H1 (cell line): ENCODE measurements around the gene OR10G3. TPM values are rescaled to one million over a fixed set of nuclear protein-coding genes. Genes with fewer than 3 reads are reported as not detected.

Source experiments
- CTCF ChIA-PET: fragments of 300-600 bp; sonication (Branson Sonifier 250); formaldehyde crosslinking; loops from one replicate; lab custom pipeline; 2021; ENCODE audit not compliant: partially characterized antibody; lab: Charles Lee
- POLR2A ChIA-PET: fragments of 300-600 bp; sonication (Branson Sonifier 250); formaldehyde crosslinking; loops from one replicate; lab custom pipeline; 2021; ENCODE audit warnings: inconsistent platforms; ENCODE audit not compliant: partially characterized antibody; lab: Charles Lee
- DNase-seq, 2 experiments: peaks; one replicate each; pipeline versions ENCODE4 v3.0.0 to v3.0.0-alpha.2; 2010 to 2022; ENCODE audit warnings: low spot score in 2 of 2, low read depth in 1 of 2, mixed read lengths in 1 of 2
- FAIRE-seq: peaks from 2 replicates; lab custom pipeline; 2011; peaks lifted over from hg19 to GRCh38; lab: Jason Lieb, UNC
- H2AFZ ChIP-seq: 2 replicates; pipeline ENCODE4 v1.8.1; 2012; ENCODE audit warnings: low read length, inconsistent platforms
- H2AK5ac ChIP-seq: 2 replicates; pipeline ENCODE4 v1.6.1; 2013; ENCODE audit warnings: low read depth, low read length
- H2BK120ac ChIP-seq: replicated peaks from 2 replicates; pipeline ENCODE3; 2013; ENCODE audit warnings: low read depth, low read length, inconsistent platforms
- H2BK12ac ChIP-seq: 2 replicates; pipeline ENCODE4 v1.6.1; 2013; ENCODE audit warnings: low read depth, low read length
- H2BK15ac ChIP-seq: 2 replicates; pipeline ENCODE4 v1.6.1; 2013; ENCODE audit warnings: low read length
- H2BK20ac ChIP-seq: 2 replicates; pipeline ENCODE4 v1.6.1; 2013; ENCODE audit warnings: low read length
- H2BK5ac ChIP-seq: 2 replicates; pipeline ENCODE4 v1.6.1; 2013; ENCODE audit warnings: low read depth, low read length
- H3K14ac ChIP-seq: 2 replicates; pipeline ENCODE4 v1.6.1; 2013; ENCODE audit warnings: inconsistent platforms; ENCODE audit not compliant: insufficient read length
- H3K18ac ChIP-seq: 2 replicates; pipeline ENCODE4 v1.6.1; 2013; ENCODE audit warnings: low read length; ENCODE audit errors: extremely low read depth
- H3K23ac ChIP-seq: 2 replicates; pipeline ENCODE4 v1.6.1; 2013; ENCODE audit warnings: inconsistent platforms; ENCODE audit not compliant: insufficient read length
- H3K23me2 ChIP-seq: 2 replicates; pipeline ENCODE4 v1.6.1; 2013; ENCODE audit warnings: low read depth, low read length
- H3K27ac ChIP-seq: 2 replicates; pipeline ENCODE4 v1.6.1; 2011; ENCODE audit warnings: low read depth, low read length, inconsistent platforms
- H3K27me3 ChIP-seq, 4 experiments: replicated peaks in 1 of 4; 1 replicate in 1 of 4; 2 replicates in 3 of 4; pipeline versions ENCODE4 v1.6.1 to v1.8.1; 2011 to 2013; ENCODE audit warnings: low read length in 3 of 4, mild to moderate bottlenecking in 3 of 4, inconsistent platforms in 2 of 4, mixed read lengths in 2 of 4, moderate library complexity in 1 of 4; ENCODE audit not compliant: control insufficient read depth in 3 of 4, insufficient read depth in 3 of 4; ENCODE audit errors: extremely low read depth in 1 of 4
- H3K36me3 ChIP-seq, 4 experiments: 2 replicates each; pipeline versions ENCODE4 v1.6.1 to v1.8.1; 2011 to 2013; ENCODE audit warnings: mild to moderate bottlenecking in 4 of 4, low read length in 3 of 4, moderate library complexity in 2 of 4, control low read depth in 1 of 4, inconsistent platforms in 1 of 4; ENCODE audit not compliant: insufficient read depth in 4 of 4, control insufficient read depth in 2 of 4
- H3K4ac ChIP-seq: replicated peaks from 2 replicates; pipeline ENCODE3; 2013; ENCODE audit warnings: low read length, low read depth, mixed read lengths, inconsistent platforms; ENCODE audit not compliant: insufficient read length
- H3K4me1 ChIP-seq, 4 experiments: replicated peaks in 1 of 4; 1 replicate in 1 of 4; 2 replicates in 3 of 4; pipeline versions ENCODE4 v1.6.1 to v1.8.1; 2011 to 2013; ENCODE audit warnings: low read length in 3 of 4, inconsistent platforms in 2 of 4, mixed read lengths in 1 of 4; ENCODE audit not compliant: insufficient read depth in 4 of 4, control insufficient read depth in 3 of 4
- H3K4me2 ChIP-seq, 2 experiments: 2 replicates each; pipeline versions ENCODE4 v1.6.1 to v1.8.1; 2011 to 2013; ENCODE audit warnings: low read depth in 2 of 2, low read length in 2 of 2, control low read depth in 1 of 2, inconsistent platforms in 1 of 2, mild to moderate bottlenecking in 1 of 2; ENCODE audit not compliant: insufficient read depth in 1 of 2
- H3K4me3 ChIP-seq, 4 experiments: fragments of 200-600, 300-600 bp in 1 of 4; sonication (generic), shearing (Covaris generic), sonication (Bioruptor Twin) in 1 of 4; 2 replicates each; pipeline versions ENCODE4 v1.5.1 to v1.8.1; 2011 to 2016; ENCODE audit warnings: low read length in 4 of 4, low read depth in 3 of 4, control low read depth in 2 of 4, inconsistent platforms in 2 of 4, mild to moderate bottlenecking in 2 of 4, mixed read lengths in 1 of 4, moderate library complexity in 1 of 4; ENCODE audit not compliant: insufficient read depth in 2 of 4; ENCODE audit errors: extremely low read depth in 1 of 4
- H3K56ac ChIP-seq: replicated peaks from 2 replicates; pipeline ENCODE3; 2013; ENCODE audit warnings: low read depth, mild to moderate bottlenecking, mixed read lengths, low read length, inconsistent platforms; ENCODE audit not compliant: insufficient read length
- H3K79me1 ChIP-seq: 2 replicates; pipeline ENCODE4 v1.6.1; 2013; ENCODE audit warnings: low read depth, low read length, control low read depth
- H3K79me2 ChIP-seq, 2 experiments: 2 replicates each; pipeline versions ENCODE4 v1.6.1 to v1.8.1; 2012 to 2013; ENCODE audit warnings: low read length in 2 of 2, mild to moderate bottlenecking in 2 of 2, inconsistent platforms in 1 of 2; ENCODE audit not compliant: insufficient read depth in 2 of 2, control insufficient read depth in 1 of 2
- H3K9ac ChIP-seq, 4 experiments: replicated peaks in 1 of 4; 1 replicate in 1 of 4; 2 replicates in 3 of 4; pipeline versions ENCODE4 v1.6.1 to v1.8.1; 2011 to 2013; ENCODE audit warnings: low read depth in 3 of 4, low read length in 3 of 4, control low read depth in 2 of 4, mild to moderate bottlenecking in 2 of 4, moderate library complexity in 2 of 4, inconsistent platforms in 1 of 4; ENCODE audit errors: extremely low read depth in 1 of 4
- H3K9me3 ChIP-seq, 2 experiments: 2 replicates each; pipeline versions ENCODE4 v1.6.1 to v1.8.1; 2012 to 2013; ENCODE audit warnings: mild to moderate bottlenecking in 2 of 2, moderate library complexity in 2 of 2, control low read depth in 1 of 2, inconsistent platforms in 1 of 2, low read depth in 1 of 2, low read length in 1 of 2, mixed read lengths in 1 of 2; ENCODE audit not compliant: insufficient read depth in 2 of 2
- H4K20me1 ChIP-seq, 2 experiments: replicated peaks in 1 of 2; 2 replicates each; pipeline versions ENCODE3 to v1.8.1; 2011 to 2013; ENCODE audit warnings: inconsistent platforms in 2 of 2, low read length in 2 of 2, mild to moderate bottlenecking in 1 of 2; ENCODE audit not compliant: insufficient read depth in 2 of 2, control insufficient read depth in 1 of 2
- H4K5ac ChIP-seq: 2 replicates; pipeline ENCODE4 v1.6.1; 2013; ENCODE audit warnings: low read length, low read depth, mixed read lengths, inconsistent platforms; ENCODE audit not compliant: insufficient read length
- H4K8ac ChIP-seq: 2 replicates; pipeline ENCODE4 v1.8.0; 2013; ENCODE audit warnings: mild to moderate bottlenecking, moderate library complexity, low read length, inconsistent platforms; ENCODE audit not compliant: insufficient read depth; ENCODE audit errors: extremely low read depth
- H4K91ac ChIP-seq: replicated peaks from 2 replicates; pipeline ENCODE3; 2013; ENCODE audit warnings: low read length, mixed read lengths, inconsistent platforms; ENCODE audit not compliant: insufficient read length
- CBX8 ChIP-seq: fragments of 300-800, 300-1000 bp; sonication (generic); IDR thresholded peaks from 2 replicates; pipeline ENCODE4 v1.7.1; 2016; ENCODE audit warnings: low read depth, low read length, borderline replicate concordance
- EP300 ChIP-seq, 2 experiments: IDR thresholded peaks; 1 replicate in 1 of 2; 2 replicates in 1 of 2; pipeline ENCODE4 v1.6.1; 2011 to 2012; ENCODE audit warnings: low read depth in 2 of 2, low read length in 2 of 2, mild to moderate bottlenecking in 2 of 2, borderline replicate concordance in 1 of 2, inconsistent platforms in 1 of 2, moderate library complexity in 1 of 2
- HDAC6 ChIP-seq: IDR thresholded peaks from one replicate; pipeline ENCODE4 v1.7.1; 2012; ENCODE audit warnings: low read depth, mild to moderate bottlenecking, inconsistent platforms, low read length, moderate library complexity
- JUN ChIP-seq: IDR thresholded peaks from 2 replicates; pipeline ENCODE4 v1.6.1; 2011; ENCODE audit warnings: low read depth, mild to moderate bottlenecking, improper control_type of control experiment, low read length
- KDM5A ChIP-seq: fragments of 200-600 bp; IDR thresholded peaks from 2 replicates; pipeline ENCODE4 v1.7.1; 2012; ENCODE audit warnings: mild to moderate bottlenecking, low read length, inconsistent platforms, mixed read lengths
- POU5F1 ChIP-seq: IDR thresholded peaks from 2 replicates; pipeline ENCODE4 v1.6.1; 2011; ENCODE audit warnings: low read depth, mild to moderate bottlenecking, low read length, moderate library complexity
- SUZ12 ChIP-seq: fragments of 200-600 bp; sonication (generic); IDR thresholded peaks from 2 replicates; pipeline ENCODE4 v1.6.1; 2012; ENCODE audit warnings: mild to moderate bottlenecking, inconsistent platforms, low read length, moderate library complexity, mixed read lengths
- TCF12 ChIP-seq: IDR thresholded peaks from 2 replicates; pipeline ENCODE4 v1.6.1; 2011; ENCODE audit warnings: low read depth, mild to moderate bottlenecking, low read length
- ZNF274 ChIP-seq: IDR thresholded peaks from 2 replicates; pipeline ENCODE4 v1.7.0; 2012; ENCODE audit warnings: low read length, borderline replicate concordance; ENCODE audit errors: extremely low read depth
- WGBS, 2 experiments: shearing (Covaris generic) in 1 of 2; methylation state at CpG; one replicate each; pipeline versions ENCODE4 v1.1.6 to v1.1.7; 2013 to 2015; ENCODE audit warnings: low lambda C conversion rate in 2 of 2, mixed read lengths in 2 of 2, inconsistent platforms in 1 of 2, low coverage in 1 of 2, missing lambda C conversion rate in 1 of 2; ENCODE audit not compliant: insufficient replicate concordance in 2 of 2, insufficient coverage in 1 of 2, insufficient read length in 1 of 2; ENCODE audit errors: extremely low coverage in 1 of 2, missing lambda C conversion rate in 1 of 2; 5-methylcytosine and 5-hydroxymethylcytosine counted together
- polyA plus RNA-seq, 7 experiments: library from polyadenylated mRNA; depleted of rRNA in 3 of 7; stranded (reverse) in 5 of 7; unstranded in 2 of 7; fragments of >200 nt in 5 of 7; fragments of 200-250 nt in 2 of 7; gene quantifications; 1 replicate in 5 of 7; 2 replicates in 1 of 7; 4 replicates in 1 of 7; pipeline versions ENCODE4 v1.2.1 to v1.2.3, GENCODE V29; 2011 to 2013; ENCODE audit warnings: missing spikeins in 2 of 7, mixed read lengths in 2 of 7
- total RNA-seq: library from RNA; stranded (reverse); fragmentation: NEBNext Ultra II Directional; extraction: Animal tissue kit (Norgen Biotek cat#: 25700); gene quantifications from 2 replicates; pipeline ENCODE4 v1.2.1, GENCODE V29; 2021
- TF ChIP-seq, protein P1 (sequence below), 3 experiments: IDR thresholded peaks; 1 replicate in 2 of 3; 2 replicates in 1 of 3; pipeline versions ENCODE4 v1.5.1 to v1.6.1; 2011; ENCODE audit warnings: low read length in 3 of 3, mild to moderate bottlenecking in 3 of 3, inconsistent platforms in 2 of 3, low read depth in 1 of 3, moderate library complexity in 1 of 3; ENCODE audit not compliant: insufficient read depth in 1 of 3; ENCODE audit errors: control extremely low read depth in 1 of 3

The OR10G3 gene
- total and polyA plus RNA-seq, 2 of the 8 experiments (the other 6 are each of a cell fraction or from before 2014, with no cell fraction given): not detected

DNA sequence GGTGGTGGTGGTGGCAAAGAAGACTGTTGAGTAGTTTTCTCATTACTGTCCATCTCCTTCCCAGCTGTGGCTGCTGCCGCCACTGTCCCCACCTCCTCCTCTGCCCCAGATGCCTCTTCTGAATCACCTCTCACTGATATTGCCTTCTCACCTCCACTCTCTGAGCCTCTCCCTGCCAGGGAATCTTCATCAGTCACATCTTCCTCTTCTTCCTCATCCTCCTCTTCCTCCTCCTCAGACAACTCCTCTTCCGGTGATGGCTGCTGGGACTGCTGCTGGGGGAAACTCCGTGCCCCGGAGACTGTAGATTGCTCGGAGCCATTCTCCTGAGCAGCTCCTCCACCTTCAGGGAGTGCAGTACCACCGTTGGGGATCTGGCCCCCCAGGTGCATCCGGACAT lies 56.7 kb downstream of the OR10G3 start:
- Histone ChIP-seq H3K4me3 (0 out of 8 replicates have a peak overlapping the region, but pooled peaks of 1 of the 4 experiments have one; percentile 21), H3K23me2 (peaks cover 14% of the 10 kb centered on the region), H3K4me2 (peak overlapping the region; percentile 43 to 81), H3K18ac (no peak overlapping the region; the same call in 1 of the 2 replicates), H3K14ac (no peak overlapping the region), H4K91ac (no peak overlapping the region), H3K9me3 (no peaks in the 10 kb centered on the region), H2BK12ac (peak overlapping the region; percentile 53; the same call in 1 of the 2 replicates), H3K27ac (peak overlapping the region; percentile 11; the same call in 1 of the 2 replicates), H4K20me1 (peaks cover 3 to 30% of the 10 kb centered on the region in 2 experiments), H3K23ac (no peak overlapping the region), H3K56ac (peak overlapping the region; percentile 25), H2BK20ac (no peak overlapping the region), H4K5ac (no peak overlapping the region), H2BK5ac (peak overlapping the region; percentile 91), H3K4me1 (peaks cover 0 to 51% (median 30%) of the 10 kb centered on the region in 4 experiments; a peak in 6 of 7 replicates), H3K4ac (no peak overlapping the region), H2AK5ac (no peak overlapping the region), H3K36me3 (peaks cover 24 to 64% (median 37%) of the 10 kb centered on the region in 4 experiments), H2AFZ (no peak overlapping the region), H3K79me2 (peaks cover 10 to 52% of the 10 kb centered on the region in 2 experiments), H4K8ac (peak overlapping the region; percentile 64; the same call in 1 of the 2 replicates), H2BK15ac (no peak overlapping the region), H3K27me3 (no peaks in the 10 kb centered on the region), H3K9ac (no peak overlapping the region), H3K79me1 (peaks cover 19% of the 10 kb centered on the region), H2BK120ac (no peak overlapping the region)
- no peak for FAIRE-seq
- no peak for DNase-seq
- CTCF ChIA-PET: interaction anchor here (1.5 to 3.0 kb wide), 4 partner anchors 9 to 28 kb away, joined by 4 to 22 read pairs (median 8); no protein-coding TSS in a partner anchor
- POLR2A ChIA-PET: interaction anchor here (0.6 to 32.5 kb wide), 9 partner anchors 4 to 93 kb away, joined by 3 to 769 read pairs (median 4); partner anchors contain the start of genes CHD8, METTL3 and SALL2
- 83% methylated on average over 7 of the region's 7 CpGs; no CpG with 5 or more reads in 1 of the 2 experiments for WGBS, 2 experiments
- TF ChIP-seq EP300 (IDR thresholded peaks at IDR 0.05; ENCODE audit: borderline replicate concordance in 1 of 2, low read depth in 2 of 2, low read length in 2 of 2) (no peak), JUN (no peak), KDM5A (no peak), SUZ12 (no peak), CBX8 (no peak), HDAC6 (no peak), ZNF274 (no peak), TCF12 (no peak), POU5F1 (no peak)
- TF ChIP-seq, protein P1, sequence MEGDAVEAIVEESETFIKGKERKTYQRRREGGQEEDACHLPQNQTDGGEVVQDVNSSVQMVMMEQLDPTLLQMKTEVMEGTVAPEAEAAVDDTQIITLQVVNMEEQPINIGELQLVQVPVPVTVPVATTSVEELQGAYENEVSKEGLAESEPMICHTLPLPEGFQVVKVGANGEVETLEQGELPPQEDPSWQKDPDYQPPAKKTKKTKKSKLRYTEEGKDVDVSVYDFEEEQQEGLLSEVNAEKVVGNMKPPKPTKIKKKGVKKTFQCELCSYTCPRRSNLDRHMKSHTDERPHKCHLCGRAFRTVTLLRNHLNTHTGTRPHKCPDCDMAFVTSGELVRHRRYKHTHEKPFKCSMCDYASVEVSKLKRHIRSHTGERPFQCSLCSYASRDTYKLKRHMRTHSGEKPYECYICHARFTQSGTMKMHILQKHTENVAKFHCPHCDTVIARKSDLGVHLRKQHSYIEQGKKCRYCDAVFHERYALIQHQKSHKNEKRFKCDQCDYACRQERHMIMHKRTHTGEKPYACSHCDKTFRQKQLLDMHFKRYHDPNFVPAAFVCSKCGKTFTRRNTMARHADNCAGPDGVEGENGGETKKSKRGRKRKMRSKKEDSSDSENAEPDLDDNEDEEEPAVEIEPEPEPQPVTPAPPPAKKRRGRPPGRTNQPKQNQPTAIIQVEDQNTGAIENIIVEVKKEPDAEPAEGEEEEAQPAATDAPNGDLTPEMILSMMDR (IDR thresholded peaks at IDR 0.05; ENCODE audit: control extremely low read depth in 1 of 3, insufficient read depth in 1 of 3, low read depth in 1 of 3, low read length in 3 of 3): no peak
